NCI-H187 treated with DMSO at 0.1 percent for 48 hours (cell line): ENCODE results near the gene BASP1.
"Not testable (repeated sequence)": the region's sequence is repeated elsewhere in the genome, so short reads cannot be mapped to it uniquely, and the experiment has no call there.

ENCODE experiments used
- DNase-seq: peaks from one replicate; lab custom pipeline; 2025; lab: John Stamatoyannopoulos, UW

BASP1 gene

GRCh38 chr5:17191574-17191973 lies 25.9 kb upstream of the BASP1 start:
- not testable (repeated sequence) for DNase-seq

GRCh38 chr5:17192191-17192590 lies 25.2 kb upstream of the BASP1 start:
- no peak for DNase-seq

- no peak for DNase-seq
Observed at GRCh38 chr5:17196024-17196423, 21.4 kb upstream of the BASP1 start.

- no peak for DNase-seq
Observed at GRCh38 chr5:17196697-17197096, 20.7 kb upstream of the BASP1 start.

GRCh38 chr5:17203329-17204132 lies 13.9 kb upstream of the BASP1 start:
- peak; percentile 31 for DNase-seq

- DNase-seq, result no peak
Observed at GRCh38 chr5:17204133-17204489, 13.3 kb upstream of the BASP1 start.

GRCh38 chr5:17206021-17206420 lies 11.4 kb upstream of the BASP1 start:
- DNase-seq, result no peak

GRCh38 chr5:17212191-17212590 lies 5.2 kb upstream of the BASP1 start:
- DNase-seq, result no peak

GRCh38 chr5:17212996-17213395 lies 4.4 kb upstream of the BASP1 start:
- DNase-seq, result no peak

- DNase-seq, result no peak
Observed at GRCh38 chr5:17213938-17214337, 3.5 kb upstream of the BASP1 start.

GRCh38 chr5:17214893-17215292 lies 2.5 kb upstream of the BASP1 start:
- DNase-seq, result no peak

GRCh38 chr5:17215361-17215760 lies 2.1 kb upstream of the BASP1 start:
- DNase-seq, result no peak

GRCh38 chr5:17216176-17216973 lies 1.1 kb upstream of the BASP1 start:
- no peak for DNase-seq

- no peak for DNase-seq
Observed at GRCh38 chr5:17216974-17217492, 398 bp upstream of the BASP1 start.

- no peak for DNase-seq
Observed at GRCh38 chr5:17218353-17219005, 1.0 kb downstream of the BASP1 start.

- DNase-seq, result no peak
Observed at GRCh38 chr5:17219006-17219422, 1.6 kb downstream of the BASP1 start.

- DNase-seq, result no peak
Observed at GRCh38 chr5:17219469-17219868, 2.0 kb downstream of the BASP1 start.

- no peak for DNase-seq
Observed at GRCh38 chr5:17219992-17220391, 2.6 kb downstream of the BASP1 start.

- no peak for DNase-seq
Observed at GRCh38 chr5:17220469-17220868, 3.0 kb downstream of the BASP1 start.

- DNase-seq, result no peak
Observed at GRCh38 chr5:17221843-17222636, 4.6 kb downstream of the BASP1 start.

GRCh38 chr5:17222664-17223063 lies 5.2 kb downstream of the BASP1 start:
- DNase-seq, result no peak
